Spinal cord (tissue), 10 donors: ENCODE measurements around the gene C11orf65. TPM values are rescaled to one million over a fixed set of nuclear protein-coding genes. Genes with fewer than 3 reads are reported as not detected.

Source experiments
- DNase-seq, 6 donors: peaks; one replicate each; pipeline versions ENCODE4 v3.0.0 to v3.0.0-alpha.2; 2013 to 2015; ENCODE audit warnings: low spot score in 6 of 6, low read depth in 4 of 6
- H3K27ac ChIP-seq: one replicate; pipeline ENCODE4 v1.5.1; 2013; ENCODE audit warnings: low read depth, low read length, control low read depth
- H3K27me3 ChIP-seq: one replicate; pipeline ENCODE4 v1.6.1; 2013; ENCODE audit warnings: low read length; ENCODE audit not compliant: control insufficient read depth, insufficient read depth
- H3K36me3 ChIP-seq: one replicate; pipeline ENCODE4 v1.6.1; 2013; ENCODE audit warnings: low read length; ENCODE audit not compliant: control insufficient read depth, insufficient read depth
- H3K4me1 ChIP-seq: one replicate; pipeline ENCODE4 v1.6.1; 2013; ENCODE audit warnings: low read length; ENCODE audit not compliant: control insufficient read depth, insufficient read depth
- H3K4me3 ChIP-seq: one replicate; pipeline ENCODE4 v1.5.1; 2013; ENCODE audit warnings: low read depth, low read length, control low read depth
- H3K9me3 ChIP-seq: one replicate; pipeline ENCODE4 v1.6.1; 2013; ENCODE audit warnings: low read length; ENCODE audit not compliant: control insufficient read depth, insufficient read depth
- WGBS: methylation state at CpG from one replicate; pipeline ENCODE4 v1.1.5; 2013; ENCODE audit warnings: missing lambda C conversion rate; ENCODE audit not compliant: insufficient coverage; 5-methylcytosine and 5-hydroxymethylcytosine counted together
- polyA plus RNA-seq, 2 donors: library from polyadenylated mRNA; unstranded; fragments of 120-200 nt; gene quantifications; one replicate each; pipeline ENCODE4 v1.2.1, GENCODE V29; 2013; ENCODE audit not compliant: insufficient read length in 2 of 2
- total RNA-seq, 2 donors: library from RNA; depleted of rRNA in 1 of 2; stranded (reverse); fragments of 120-200 nt in 1 of 2; fragments of >200 nt in 1 of 2; gene quantifications; one replicate each; pipeline versions ENCODE4 v1.2.3 to v1.2.4, GENCODE V29; 2013 to 2014
- donor health status: healthy.

Gene C11orf65
- total and polyA plus RNA-seq, 4 donors = 0.84 to 1.5 (median 1.1) TPM

DNA sequence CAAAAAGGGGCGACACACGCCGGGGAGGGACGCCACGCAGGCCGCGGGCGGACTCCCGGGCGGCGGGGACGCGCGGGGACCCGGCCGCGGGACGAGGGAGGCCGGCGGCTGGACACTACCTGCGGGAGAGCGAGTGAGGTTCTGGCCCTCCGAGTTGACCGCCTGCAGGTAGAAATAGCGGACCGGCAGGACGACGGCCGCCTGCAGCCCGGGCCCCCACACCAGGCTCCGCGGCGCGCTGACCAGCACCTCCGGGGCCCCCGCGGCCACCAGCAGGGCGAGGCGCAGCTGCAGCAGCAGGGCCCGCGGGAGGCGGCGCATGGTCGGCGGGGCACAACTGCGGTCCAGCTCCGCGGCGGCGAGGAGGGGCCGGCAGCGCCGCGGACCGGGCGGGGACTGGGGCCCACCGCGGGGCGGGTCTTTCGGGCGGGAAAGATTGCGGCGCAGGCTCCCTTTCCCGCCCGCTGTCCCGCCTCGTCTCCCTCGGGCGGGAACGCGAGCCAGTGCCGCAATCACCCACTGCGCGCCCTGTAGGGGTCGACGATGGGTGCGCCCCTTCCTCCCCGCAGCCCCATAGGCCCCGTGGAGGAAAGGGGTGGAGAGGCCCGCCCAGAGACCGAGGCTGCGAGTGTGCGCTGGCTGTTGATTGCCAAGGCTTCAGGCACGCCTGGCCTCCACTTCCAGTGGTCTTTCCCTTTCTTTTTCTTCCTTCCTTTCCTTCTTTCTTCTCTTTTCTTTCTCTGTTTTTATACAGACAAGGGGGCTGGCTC is 30.9 kb upstream of the C11orf65 start, which contains the start of gene POGLUT3:
POGLUT3 (minus strand) TSS at position 339 of the 770 bp plus-strand sequence; CDS start at position 321, 18 bp downstream.
- H3K27me3 ChIP-seq = no peaks in the 10 kb centered on the region
- under 1% methylated on average over 84 of the region's 84 CpGs for WGBS
- DNase-seq = peak in 5 of 6 donors; percentile 26 to 82 (median 38)
- peaks cover 14% of the 10 kb centered on the region for H3K4me1 ChIP-seq
- peak within 1 kb of the TSS; percentile 93 for H3K27ac ChIP-seq
- H3K36me3 ChIP-seq = no peaks in the 10 kb centered on the region
- peak within 1 kb of the TSS; percentile 73 for H3K4me3 ChIP-seq
- no peaks in the 10 kb centered on the region for H3K9me3 ChIP-seq

DNA sequence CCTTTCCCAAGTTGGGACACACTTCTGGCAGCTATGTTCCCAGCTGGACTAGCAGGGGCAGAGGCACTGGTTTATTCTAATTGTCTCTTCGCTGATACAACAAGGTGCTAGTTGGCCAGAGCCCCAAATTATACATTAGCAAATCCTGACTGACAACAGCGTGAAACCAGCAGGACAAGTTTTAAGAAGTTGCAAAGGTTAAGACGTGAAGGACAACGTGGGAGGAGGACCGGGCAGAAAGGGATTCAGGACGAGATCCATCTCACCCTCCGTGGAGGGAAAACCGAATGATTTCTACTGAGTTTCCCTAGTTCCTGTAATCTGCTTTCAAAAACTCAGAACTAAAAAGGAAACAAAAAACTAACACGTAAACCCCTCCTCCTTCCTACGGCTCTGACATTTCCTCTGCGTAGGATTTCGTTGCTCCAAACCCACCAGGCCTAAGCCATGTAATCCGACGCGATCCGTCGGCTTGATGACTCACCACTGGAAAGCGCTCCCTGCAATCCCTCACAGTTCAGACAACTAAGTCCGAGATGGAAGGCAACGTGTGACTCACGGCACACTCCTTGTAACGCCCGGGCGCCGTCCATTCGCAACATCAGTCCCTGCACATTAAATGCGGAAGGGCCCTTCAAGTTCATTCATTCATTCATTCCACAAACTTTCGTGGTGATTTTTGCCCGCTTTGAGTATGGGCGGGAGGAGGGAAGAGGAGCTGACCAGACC is 30.2 kb upstream of the C11orf65 start:
- whole genome bisulfite sequencing = 1% methylated on average over 28 of the region's 30 CpGs

DNA sequence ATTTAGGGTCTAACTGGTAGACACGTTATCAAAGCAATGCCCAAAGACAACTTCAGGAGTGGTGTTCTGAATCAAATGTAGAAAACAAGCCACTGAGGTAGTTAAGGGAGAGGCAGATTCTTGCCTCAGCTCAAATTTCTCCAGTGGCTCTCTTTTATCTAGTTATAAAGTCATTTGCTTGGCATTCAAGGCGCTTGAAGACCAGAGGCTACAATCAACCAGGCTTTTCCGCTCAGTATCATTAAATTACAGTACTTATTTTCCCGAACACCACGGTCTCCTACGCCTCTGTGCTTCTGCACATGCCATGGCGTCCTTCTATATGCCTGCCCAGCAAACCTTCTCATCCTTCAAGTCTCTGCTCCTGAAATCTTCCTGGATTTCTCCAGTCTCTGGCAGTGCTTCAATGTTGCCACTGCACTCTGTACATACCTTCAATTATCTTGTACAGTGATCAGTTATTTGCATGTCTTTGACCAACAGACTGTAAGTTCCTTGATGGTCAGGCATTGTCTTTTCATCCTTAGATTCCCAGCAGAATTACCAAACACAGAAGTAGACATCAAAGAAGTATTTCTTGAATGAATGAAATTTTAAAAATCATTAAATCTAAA is 29.4 kb upstream of the C11orf65 start:
- no peaks in the 10 kb centered on the region for H3K9me3 ChIP-seq
- H3K27ac ChIP-seq = peak overlapping the region; percentile 93
- peak overlapping the region; percentile 73 for H3K4me3 ChIP-seq
- no peaks in the 10 kb centered on the region for H3K27me3 ChIP-seq
- H3K4me1 ChIP-seq = peaks cover 14% of the 10 kb centered on the region
- H3K36me3 ChIP-seq = no peaks in the 10 kb centered on the region
- 89% methylated on average over 6 of the region's 7 CpGs for WGBS
- DNase-seq = peak in 1 of 6 donors; percentile 4

More for the DNA sequence above, 30.2 kb upstream of the C11orf65 start:
- peak; percentile 49 to 91 (median 76) for DNase-seq
- Histone ChIP-seq H3K4me3 (peak overlapping the region; percentile 73), H3K27me3 (no peaks in the 10 kb centered on the region), H3K27ac (peak overlapping the region; percentile 93), H3K36me3 (no peaks in the 10 kb centered on the region), H3K4me1 (peaks cover 14% of the 10 kb centered on the region), H3K9me3 (no peaks in the 10 kb centered on the region)

DNA sequence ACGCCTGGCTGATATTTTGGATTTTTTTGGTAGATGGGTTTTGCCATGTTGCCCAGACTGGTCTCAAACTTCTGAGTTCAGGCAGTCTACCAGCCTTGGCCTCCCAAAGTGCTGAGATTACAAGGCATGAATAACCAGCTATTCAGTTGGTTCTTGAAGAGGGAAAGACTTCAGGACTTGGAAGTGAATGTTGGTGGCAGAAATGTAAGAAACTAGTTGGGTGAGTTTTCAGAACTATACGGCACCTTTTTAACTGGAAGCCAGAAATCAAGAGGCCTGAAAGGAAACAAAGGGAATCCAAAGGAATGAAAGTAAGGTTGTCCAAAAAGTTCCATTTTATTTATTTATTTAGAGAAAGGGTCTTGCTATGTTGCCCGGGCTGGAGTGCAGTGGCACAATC is 28.0 kb upstream of the C11orf65 start:
- peaks cover under 1% of the 10 kb centered on the region for H3K36me3 ChIP-seq
- peaks cover 14% of the 10 kb centered on the region for H3K4me1 ChIP-seq
- H3K27ac ChIP-seq = no peak overlapping the region
- no peak for DNase-seq
- WGBS = no CpG with 5 or more reads among the region's 3 CpGs
- H3K9me3 ChIP-seq = no peaks in the 10 kb centered on the region
- H3K4me3 ChIP-seq = no peak overlapping the region
- no peaks in the 10 kb centered on the region for H3K27me3 ChIP-seq

DNA sequence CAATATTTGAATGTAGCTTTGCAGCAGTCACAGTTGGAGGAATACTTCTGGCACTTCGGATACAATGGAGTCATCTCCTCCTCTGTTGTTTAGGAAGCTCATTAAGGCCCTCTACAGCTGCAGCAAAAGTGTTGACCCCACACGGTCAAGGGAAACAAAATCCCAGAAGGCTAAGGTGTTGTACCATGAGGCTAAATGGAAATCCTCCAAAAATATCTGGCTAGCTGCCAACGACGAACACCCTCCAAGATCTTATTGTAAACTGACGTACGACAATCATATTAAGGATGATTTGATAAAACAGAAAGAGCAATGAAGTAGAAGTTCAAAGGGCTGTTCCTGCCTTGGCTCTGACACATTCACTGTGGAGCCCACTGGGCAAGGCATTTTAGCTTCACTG is 26.9 kb upstream of the C11orf65 start:
- Histone ChIP-seq H3K36me3 (peaks cover 10% of the 10 kb centered on the region), H3K27me3 (no peaks in the 10 kb centered on the region), H3K4me3 (no peak overlapping the region), H3K4me1 (peaks cover 14% of the 10 kb centered on the region), H3K9me3 (no peaks in the 10 kb centered on the region), H3K27ac (no peak overlapping the region)
- DNase-seq = peak in 1 of 6 donors; percentile 7
- 67% methylated on average over 1 of the region's 6 CpGs for WGBS

DNA sequence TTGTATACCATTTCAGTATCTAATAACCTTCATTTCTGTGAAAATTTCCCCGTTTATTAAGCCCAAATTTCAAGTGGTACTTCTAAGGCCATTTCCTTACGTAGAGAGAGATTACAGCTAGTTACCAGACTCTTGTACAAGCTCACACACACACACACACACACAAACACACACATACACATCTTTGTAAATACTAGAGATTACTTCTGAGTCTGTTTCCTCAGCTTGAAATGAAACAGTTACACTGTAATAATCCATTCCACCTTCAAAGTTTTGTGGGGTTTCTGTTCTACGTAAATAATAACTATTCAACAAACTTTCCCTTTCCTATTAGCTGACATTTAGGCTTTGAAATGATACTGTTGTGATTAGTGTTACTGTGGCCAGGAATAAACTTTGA is 24.6 kb upstream of the C11orf65 start:
- peaks cover 12% of the 10 kb centered on the region for H3K36me3 ChIP-seq
- H3K27ac ChIP-seq = no peak overlapping the region
- H3K4me1 ChIP-seq = no peaks in the 10 kb centered on the region
- no peaks in the 10 kb centered on the region for H3K9me3 ChIP-seq
- no peak overlapping the region for H3K4me3 ChIP-seq
- no peak for DNase-seq
- H3K27me3 ChIP-seq = no peaks in the 10 kb centered on the region
- no CpG with 5 or more reads among the region's 3 CpGs for WGBS

DNA sequence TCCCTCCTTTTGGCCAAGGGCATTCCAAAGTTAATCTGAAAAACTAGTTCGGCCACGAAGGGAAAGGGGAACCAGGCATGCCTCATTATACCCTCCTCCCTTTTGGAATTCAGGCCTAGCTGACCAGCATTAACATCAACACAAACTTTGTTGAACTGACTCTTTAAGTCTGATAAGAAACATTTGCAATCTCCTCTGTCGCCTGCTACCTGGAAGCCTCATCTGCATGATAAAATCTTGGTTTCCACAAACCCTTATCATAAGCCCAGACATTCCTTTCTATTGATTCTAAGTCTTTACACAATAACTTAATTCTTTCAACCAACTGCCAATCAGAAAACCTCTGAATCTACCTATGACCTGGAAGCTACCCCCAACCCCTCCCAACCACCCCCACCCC is 19.5 kb upstream of the C11orf65 start:
- H3K9me3 ChIP-seq = no peaks in the 10 kb centered on the region
- WGBS = 100% methylated on average over 3 of the region's 3 CpGs
- H3K36me3 ChIP-seq = peaks cover 23% of the 10 kb centered on the region
- H3K27me3 ChIP-seq = no peaks in the 10 kb centered on the region
- DNase-seq = no peak
- H3K27ac ChIP-seq = no peak overlapping the region
- H3K4me1 ChIP-seq = no peaks in the 10 kb centered on the region
- no peak overlapping the region for H3K4me3 ChIP-seq

DNA sequence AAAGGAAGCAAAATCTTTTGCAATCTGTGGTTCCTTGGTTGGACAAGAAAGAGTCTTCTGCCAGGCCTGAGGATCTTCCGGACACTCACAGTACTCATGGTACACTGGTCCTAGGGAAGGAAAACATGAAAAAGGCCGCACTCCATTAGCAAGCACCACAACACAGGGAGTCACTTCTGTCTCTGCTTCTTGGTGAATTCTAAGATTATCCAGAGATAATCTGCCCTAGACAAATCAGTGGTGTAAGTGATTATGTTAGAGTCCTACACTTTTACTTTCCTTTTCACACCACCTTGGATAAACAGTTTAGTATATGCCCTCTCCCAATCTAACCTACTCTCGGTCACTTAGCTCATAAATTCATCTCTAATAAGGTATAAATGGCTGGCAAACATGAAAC is 19.0 kb upstream of the C11orf65 start:
- DNase-seq = no peak
- H3K4me3 ChIP-seq = no peak overlapping the region
- no peak overlapping the region for H3K27ac ChIP-seq
- 100% methylated on average over 1 of the region's 3 CpGs for WGBS
- H3K36me3 ChIP-seq = peaks cover 23% of the 10 kb centered on the region
- no peaks in the 10 kb centered on the region for H3K9me3 ChIP-seq
- H3K27me3 ChIP-seq = no peaks in the 10 kb centered on the region
- H3K4me1 ChIP-seq = no peaks in the 10 kb centered on the region

DNA sequence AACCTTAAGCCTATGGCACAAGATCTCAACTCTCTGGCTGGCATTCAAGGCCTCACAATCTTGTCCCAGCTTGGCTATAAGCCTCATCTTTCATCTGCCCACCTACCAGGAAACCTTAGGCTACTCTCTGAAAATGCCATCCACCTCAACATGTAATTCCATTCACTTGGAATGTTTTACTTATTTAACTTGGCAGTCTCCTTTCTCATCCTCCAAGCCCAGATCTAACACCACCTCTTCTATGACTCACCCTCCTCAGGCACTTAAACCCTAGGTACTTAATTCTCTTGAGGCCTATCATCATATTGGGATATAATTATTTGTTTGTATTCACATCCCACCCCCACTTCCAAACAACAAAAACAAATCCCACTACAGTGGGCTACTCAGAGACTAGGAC is 15.8 kb upstream of the C11orf65 start:
- Histone ChIP-seq H3K4me1 (no peaks in the 10 kb centered on the region), H3K27me3 (no peaks in the 10 kb centered on the region), H3K27ac (no peak overlapping the region), H3K4me3 (no peak overlapping the region), H3K9me3 (no peaks in the 10 kb centered on the region), H3K36me3 (peaks cover 13% of the 10 kb centered on the region)
- DNase-seq = no peak
